SK-N-MC (cell line): ENCODE measurements around the gene FASTKD3.

Experiments used
- EZH2 ChIP-seq: fragments of 200-600 bp; sonication (generic); IDR thresholded peaks from one replicate; pipeline ENCODE4 v1.6.1; 2017; ENCODE audit warnings: antibody characterized with exemption
- FOXP2 ChIP-seq: optimal IDR thresholded peaks from 2 replicates; pipeline ENCODE3; 2011; ENCODE audit warnings: mild to moderate bottlenecking, moderate library complexity; ENCODE audit not compliant: insufficient read depth; ENCODE audit errors: extremely low read length, control extremely low read depth
- POLR2AphosphoS5 ChIP-seq: IDR thresholded peaks from 2 replicates; pipeline ENCODE4 v1.6.1; 2012; ENCODE audit warnings: mild to moderate bottlenecking, low read depth, low read length, borderline replicate concordance

GRCh38 chr5:7902666-7903625 lies 34.1 kb upstream of the FASTKD3 start:
- TF ChIP-seq POLR2AphosphoS5 (no peak), EZH2 (no peak), FOXP2 (no peak)
